NCI-H345 (cell line): ENCODE results near the gene UBE2J1.

ENCODE experiments used
- DNase-seq: peaks from one replicate; lab custom pipeline; 2025; lab: John Stamatoyannopoulos, UW

Gene UBE2J1

DNA sequence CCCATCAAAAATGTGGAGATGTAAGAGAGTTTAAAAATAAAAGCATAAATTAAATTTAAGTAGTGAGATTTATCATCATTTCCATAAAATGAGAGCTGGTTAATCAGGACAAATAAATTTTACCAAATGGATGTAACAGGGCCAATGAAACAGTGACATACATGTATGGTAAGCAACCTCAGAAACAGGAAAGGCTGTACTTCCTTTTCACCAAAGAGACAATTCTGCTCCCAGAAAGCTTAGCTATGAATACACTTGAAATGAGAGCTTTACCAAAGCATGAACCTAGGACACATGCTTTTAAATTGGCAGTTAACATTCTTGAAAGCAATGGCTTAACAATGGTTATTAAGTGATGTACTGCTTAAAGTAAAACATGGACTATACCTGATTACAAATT is 12.1 kb upstream of the UBE2J1 start:
- DNase-seq, result no peak

- DNase-seq, result no peak
Measured at GRCh38 chr6:89361171-89361570, 8.6 kb upstream of the UBE2J1 start.

DNA sequence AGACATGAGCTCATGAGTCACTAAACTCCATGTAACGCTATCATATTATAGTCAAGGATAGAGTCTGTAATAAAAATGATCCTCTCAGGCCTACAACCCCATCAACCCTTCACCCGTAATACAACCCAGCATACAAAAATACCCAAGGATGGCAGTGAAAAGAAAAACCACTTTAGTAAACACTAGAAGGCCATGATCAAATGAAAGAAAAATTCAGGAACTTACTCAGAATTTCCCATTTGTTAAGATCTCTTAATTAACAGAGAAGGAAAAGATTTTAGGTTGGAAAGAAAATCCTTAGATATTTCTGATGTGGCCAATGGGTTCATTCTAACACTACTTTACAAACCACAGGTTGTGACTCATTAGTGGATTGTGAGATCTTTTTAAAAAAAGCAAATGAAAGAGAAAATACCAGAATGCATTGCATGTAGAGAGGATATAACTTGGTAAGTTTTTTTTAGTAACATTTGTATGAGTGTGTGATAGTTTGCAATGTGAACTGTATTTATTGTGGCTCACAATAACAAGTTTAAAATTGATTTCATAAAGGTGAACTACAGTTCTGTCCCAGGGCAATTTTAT is 8.0 kb upstream of the UBE2J1 start:
- DNase-seq, result no peak

DNA sequence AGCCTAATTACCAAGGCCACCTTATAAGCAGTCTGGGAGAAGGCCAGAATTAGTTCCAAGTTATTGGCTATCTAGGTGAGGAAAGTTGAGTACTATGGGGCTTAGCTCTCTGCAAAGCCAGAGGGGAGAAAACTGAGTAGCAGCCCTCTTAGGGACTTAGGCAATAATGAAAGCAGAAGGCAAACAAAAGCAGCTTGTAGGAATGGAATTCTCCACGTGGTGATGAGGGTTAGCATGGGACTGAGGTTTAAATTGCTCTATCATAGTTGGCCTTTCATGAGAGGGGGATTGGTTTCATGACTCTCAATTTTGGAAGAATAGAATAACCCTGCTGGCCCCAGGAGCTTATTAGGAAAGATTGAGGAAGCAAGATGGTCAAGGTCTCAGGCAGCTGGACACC is 7.0 kb upstream of the UBE2J1 start:
- DNase-seq, result no peak

DNA sequence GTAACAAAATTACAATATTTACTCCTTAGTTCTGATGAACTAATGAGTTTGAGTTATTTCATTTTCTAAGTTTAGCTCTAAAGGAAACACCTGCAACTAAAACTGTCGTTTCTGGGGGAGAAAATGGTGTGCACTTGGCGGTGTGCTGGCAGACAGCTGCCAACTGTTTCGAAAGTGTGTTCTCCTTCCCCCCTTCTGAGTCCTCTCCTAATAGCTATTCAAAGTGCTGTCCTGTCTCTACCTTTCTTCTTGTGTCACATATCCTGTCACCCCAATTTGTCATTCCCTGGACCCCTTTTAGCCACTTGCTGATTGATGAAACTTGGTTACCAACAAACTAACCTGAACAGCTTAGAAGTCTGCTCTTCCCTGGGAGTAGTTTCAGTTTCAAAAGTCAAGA is 4.9 kb upstream of the UBE2J1 start:
- no peak for DNase-seq

DNA sequence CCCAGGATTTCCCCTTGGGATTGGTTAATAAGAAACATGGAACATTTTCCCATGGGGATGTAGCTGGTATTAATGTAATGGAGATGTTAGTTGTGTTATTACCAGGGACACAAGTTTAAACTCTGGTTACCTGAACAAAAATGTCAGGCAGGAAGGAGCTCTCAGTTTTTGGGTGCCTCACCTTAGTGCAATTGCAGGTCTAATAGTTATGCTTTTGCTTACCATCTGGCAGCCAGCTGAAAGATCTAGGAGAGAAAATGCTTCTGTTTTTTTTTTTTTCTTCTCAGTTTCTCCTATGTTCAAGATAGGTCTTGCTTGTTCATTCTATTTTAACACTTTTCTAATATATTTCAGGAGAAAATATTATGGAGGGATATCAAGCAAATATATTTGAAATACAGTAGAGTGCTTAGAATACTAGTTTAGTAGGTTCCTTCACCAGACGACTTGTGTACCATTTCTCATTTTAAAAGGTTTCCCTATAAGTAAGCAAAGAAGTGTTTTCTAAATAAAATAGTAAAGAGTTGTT is 4.2 kb upstream of the UBE2J1 start:
- no peak for DNase-seq

DNA sequence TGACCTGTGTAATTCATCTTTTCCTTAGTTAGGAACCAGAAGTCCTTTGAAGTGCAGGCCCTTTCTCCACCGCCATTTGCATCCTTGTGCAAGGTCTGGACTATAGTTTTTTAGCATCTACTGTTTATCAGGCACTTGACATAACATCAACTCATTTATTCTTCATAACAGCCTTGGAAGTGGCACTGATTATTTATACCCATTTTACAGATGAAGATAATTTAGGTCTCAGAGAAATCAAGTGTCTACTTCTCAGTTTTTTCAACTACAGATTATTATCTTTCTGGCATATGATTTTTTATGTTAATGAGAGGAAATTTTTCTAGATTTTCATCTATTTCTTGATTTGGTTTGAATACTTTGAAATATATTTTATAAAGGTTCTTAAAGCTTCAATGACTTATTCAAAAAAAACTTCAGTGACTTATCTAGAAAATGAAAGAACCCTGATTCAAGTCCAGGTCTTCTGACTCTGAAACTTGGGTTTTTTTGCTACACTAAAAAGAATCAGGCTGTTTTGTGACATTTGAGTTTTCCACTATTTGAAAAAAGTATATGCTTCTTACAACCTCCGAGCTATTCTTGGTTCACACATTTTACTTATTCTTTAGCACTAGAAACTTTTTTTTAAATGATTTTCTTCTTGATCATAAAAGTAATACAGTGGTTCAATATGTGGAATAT is 3.1 kb upstream of the UBE2J1 start:
- no peak for DNase-seq

- DNase-seq, result peak; percentile 86
Measured at GRCh38 chr6:89353702-89354392, 1.3 kb upstream of the UBE2J1 start.

DNA sequence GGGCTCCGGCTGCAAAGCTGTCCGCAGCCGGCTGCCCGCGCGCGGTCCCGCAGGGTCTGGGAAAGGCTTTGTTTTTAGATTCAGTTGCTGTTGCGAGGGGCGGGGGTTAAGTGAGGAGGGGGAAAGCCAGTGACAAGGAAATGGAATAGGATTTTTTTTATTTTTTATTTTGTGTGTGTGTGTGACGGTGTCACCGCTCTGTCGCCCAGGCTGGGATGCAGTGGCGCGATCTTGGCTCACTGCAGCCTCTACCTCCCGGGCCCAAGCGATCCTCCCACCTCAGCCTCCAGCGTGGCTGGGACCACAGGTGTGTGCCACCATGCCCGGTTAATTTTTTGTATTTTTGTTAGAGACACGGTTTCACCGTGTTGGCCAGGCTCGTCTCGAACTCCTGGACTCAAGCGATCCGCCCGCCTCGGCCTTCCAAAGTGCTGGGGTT is 615 bp upstream of the UBE2J1 start:
- no peak for DNase-seq

GRCh38 chr6:89351671-89352277 is 748 bp downstream of the UBE2J1 start:
- peak; percentile 43 for DNase-seq

GRCh38 chr6:89350281-89350966 is 2.1 kb downstream of the UBE2J1 start:
- no peak for DNase-seq

DNA sequence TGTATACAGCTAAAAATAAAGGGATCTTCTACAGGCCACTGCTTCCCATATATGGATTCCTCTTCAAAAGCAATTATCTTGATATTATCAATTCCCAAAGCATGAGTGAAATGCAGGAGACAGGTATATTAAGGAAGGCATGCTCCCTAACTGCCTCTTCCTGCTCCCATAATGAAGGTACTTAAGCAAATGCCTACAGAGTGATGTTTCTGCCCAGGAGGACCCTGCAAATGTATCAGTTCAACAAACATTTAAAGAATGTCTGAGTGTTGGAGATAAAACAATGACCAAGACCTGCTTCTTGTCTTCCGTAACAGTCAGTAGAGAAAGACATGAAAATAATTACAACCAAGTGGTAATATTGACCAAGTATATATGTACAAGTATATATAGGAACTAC is 4.2 kb downstream of the UBE2J1 start:
- DNase-seq, result no peak

DNA sequence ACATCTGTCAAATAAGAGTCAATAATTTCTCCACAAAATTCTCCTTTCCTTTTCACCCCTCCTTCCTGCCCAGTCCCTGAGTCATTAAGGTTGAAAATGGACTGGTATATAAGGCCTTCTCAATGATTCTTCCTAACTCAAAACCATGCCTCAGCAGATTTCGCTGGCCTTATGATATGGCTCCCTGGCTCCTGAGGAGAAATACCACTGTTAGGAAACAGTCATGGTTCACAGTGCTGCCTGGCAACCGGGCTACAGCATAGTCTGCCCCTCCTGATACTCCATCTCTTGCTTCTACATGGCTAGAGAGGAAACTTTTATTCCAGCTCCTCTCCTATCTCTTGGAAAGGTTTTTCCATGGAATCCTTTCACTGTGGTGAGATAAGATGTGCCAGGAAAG is 4.7 kb downstream of the UBE2J1 start:
- no peak for DNase-seq

DNA sequence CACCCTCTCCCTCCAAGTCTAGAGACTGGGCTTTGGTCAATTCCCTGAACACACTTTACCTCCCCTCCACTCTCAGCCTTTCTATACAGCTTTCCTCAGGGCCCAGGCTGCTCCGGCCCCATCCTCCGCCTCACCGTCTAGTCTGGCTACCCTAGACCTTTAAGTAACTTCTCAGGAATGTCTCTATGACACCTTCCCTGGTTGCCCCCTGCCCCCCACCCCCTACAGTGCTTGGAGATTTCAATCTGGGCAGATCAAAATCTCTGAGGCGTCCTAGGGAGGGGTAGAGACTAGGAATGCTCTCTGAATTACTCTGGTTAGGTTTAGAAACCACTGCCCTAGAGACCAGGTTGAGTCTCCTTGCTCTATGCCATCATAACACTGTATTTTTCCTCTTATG is 6.1 kb downstream of the UBE2J1 start:
- no peak for DNase-seq

DNA sequence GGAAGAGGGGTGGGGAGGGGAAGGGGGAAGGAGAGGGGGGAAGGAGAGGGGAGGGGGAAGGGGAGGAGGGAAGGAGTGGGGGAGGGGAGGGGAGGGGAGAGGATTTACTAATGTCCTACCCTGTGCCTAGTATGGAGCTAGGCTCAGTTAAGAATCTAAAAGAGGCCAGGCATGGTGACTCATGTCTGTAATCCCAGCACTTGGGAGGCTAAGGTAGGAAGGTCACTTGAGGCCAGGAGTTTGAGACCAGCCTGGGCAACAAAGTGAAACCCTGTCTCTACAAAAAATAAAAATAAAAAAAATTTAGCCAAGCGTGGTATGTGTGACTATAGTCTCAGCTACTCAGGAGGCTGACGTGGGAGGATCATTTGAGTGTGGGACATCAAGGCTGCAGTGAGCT is 13.0 kb downstream of the UBE2J1 start:
- no peak for DNase-seq

- no peak for DNase-seq
Measured at GRCh38 chr6:89335164-89335563, 17.4 kb downstream of the UBE2J1 start.

GRCh38 chr6:89330910-89331309 is 21.6 kb downstream of the UBE2J1 start:
- DNase-seq, result no peak

GRCh38 chr6:89328976-89329375 is 23.5 kb downstream of the UBE2J1 start:
- DNase-seq, result no peak

- no peak for DNase-seq
Measured at GRCh38 chr6:89324304-89324703, 28.2 kb downstream of the UBE2J1 start.

GRCh38 chr6:89323511-89323971 is 29.0 kb downstream of the UBE2J1 start:
- no peak for DNase-seq

GRCh38 chr6:89321131-89321970 is 31.2 kb downstream of the UBE2J1 start:
- DNase-seq, result no peak
